A549 (cell line): ENCODE measurements around the gene ANKRD39.

Experiments
- BCL3 ChIP-seq: fragments of >200 bp; sonication (Bioruptor Twin); formaldehyde crosslinking; IDR thresholded peaks from 3 replicates; pipeline ENCODE4 v1.6.1; 2016
- BHLHE40 ChIP-seq: IDR thresholded peaks from 2 replicates; pipeline ENCODE4 v1.6.1; 2012; ENCODE audit warnings: low read depth, low read length, inconsistent platforms
- CTCF ChIP-seq: fragments of >200 bp; sonication (Bioruptor Twin); formaldehyde crosslinking; IDR thresholded peaks from 3 replicates; pipeline ENCODE4 v1.5.1; 2016
- ESRRA ChIP-seq: fragments of 150-350 bp; IDR thresholded peaks from 2 replicates; pipeline ENCODE4 v1.6.1; 2014; ENCODE audit warnings: mild to moderate bottlenecking, low read length, borderline replicate concordance
- HDAC2 ChIP-seq: fragments of 200-600 bp; sonication (generic); IDR thresholded peaks from 2 replicates; pipeline ENCODE4 v1.6.1; 2016
- JUN ChIP-seq, 2 experiments: fragments of >200 bp; sonication (Bioruptor Twin); formaldehyde crosslinking; IDR thresholded peaks; 2 replicates in 1 of 2; 3 replicates in 1 of 2; pipeline ENCODE4 v1.6.1; 2016 to 2017
- MAX ChIP-seq: IDR thresholded peaks from 2 replicates; pipeline ENCODE4 v1.6.1; 2012
- RAD21 ChIP-seq, 2 experiments: fragments of >200 bp in 1 of 2; sonication (Bioruptor Twin) in 1 of 2; formaldehyde crosslinking in 1 of 2; IDR thresholded peaks in 1 of 2; conservative IDR thresholded peaks in 1 of 2; 2 replicates in 1 of 2; 3 replicates in 1 of 2; pipeline ENCODE4 v1.6.1; 2012 to 2018; ENCODE audit warnings: inconsistent platforms in 1 of 2
- RFX5 ChIP-seq: fragments of 450-650 bp; IDR thresholded peaks from 2 replicates; pipeline ENCODE4 v1.7.1; 2014; ENCODE audit warnings: antibody characterized with exemption, mild to moderate bottlenecking, moderate library complexity
- SMC3 ChIP-seq: fragments of >200 bp; sonication (Bioruptor Twin); formaldehyde crosslinking; IDR thresholded peaks from 3 replicates; pipeline ENCODE4 v1.6.1; 2018; ENCODE audit warnings: inconsistent platforms

DNA sequence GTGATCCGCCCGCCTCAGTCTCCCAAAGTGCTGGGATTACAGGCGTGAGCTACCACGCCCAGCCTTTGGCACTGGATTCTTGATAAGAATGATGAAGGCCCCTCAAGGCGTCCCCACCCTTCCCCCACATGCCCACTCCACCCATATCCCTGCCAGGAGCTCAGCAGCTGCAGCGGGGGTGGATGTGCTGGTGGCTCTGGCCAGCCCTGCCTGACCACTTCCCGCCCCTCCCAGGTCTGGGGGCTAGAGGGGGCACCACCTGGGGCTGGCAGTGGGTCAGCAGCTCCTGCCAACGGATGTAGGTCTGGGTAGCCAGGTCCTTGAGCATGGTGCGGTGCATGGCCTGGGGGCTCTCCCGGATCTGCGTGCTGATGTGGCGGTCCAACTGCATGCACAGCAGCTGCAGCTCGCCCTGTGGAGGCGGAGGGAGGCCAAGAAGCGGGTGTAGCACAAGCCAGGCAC, 19.8 kb upstream of the ANKRD39 start:
- no peak for TF ChIP-seq CTCF
- no peak for TF ChIP-seq SMC3
- TF ChIP-seq MAX: no peak
- no peak for TF ChIP-seq BCL3
- TF ChIP-seq HDAC2: no peak
- TF ChIP-seq RAD21 (conservative IDR thresholded peaks at IDR 0.05 in 1 of 2, IDR thresholded peaks at IDR 0.05 in 1 of 2): no peak
- no peak for TF ChIP-seq RFX5
- no peak for TF ChIP-seq BHLHE40
- TF ChIP-seq JUN (IDR thresholded peaks at IDR 0.05): no peak
- no peak for TF ChIP-seq ESRRA
